Subcutaneous abdominal adipose tissue (tissue), 5 donors: ENCODE results near the gene OR10C1.
"Not testable (repeated sequence)": the region's sequence is repeated elsewhere in the genome, so short reads cannot be mapped to it uniquely, and the experiment has no call there.

Source experiments
- H3K27ac ChIP-seq: one replicate; pipeline ENCODE4 v1.7.0; 2013; ENCODE audit warnings: low read depth, mild to moderate bottlenecking, inconsistent platforms, low read length, moderate library complexity
- H3K27me3 ChIP-seq, 5 donors: one replicate each; pipeline ENCODE4 v1.7.0; 2013; ENCODE audit warnings: low read length in 5 of 5, inconsistent platforms in 1 of 5; ENCODE audit not compliant: control insufficient read depth in 5 of 5, insufficient read depth in 4 of 5
- H3K36me3 ChIP-seq, 5 donors: one replicate each; pipeline ENCODE4 v1.7.0; 2013; ENCODE audit warnings: low read length in 5 of 5; ENCODE audit not compliant: control insufficient read depth in 5 of 5, insufficient read depth in 5 of 5
- H3K4me1 ChIP-seq, 5 donors: one replicate each; pipeline ENCODE4 v1.7.0; 2013; ENCODE audit warnings: low read length in 5 of 5, mild to moderate bottlenecking in 3 of 5, moderate library complexity in 1 of 5; ENCODE audit not compliant: control insufficient read depth in 5 of 5, insufficient read depth in 5 of 5
- H3K4me3 ChIP-seq, 5 donors: one replicate each; pipeline ENCODE4 v1.7.0; 2013; ENCODE audit warnings: low read length in 5 of 5, low read depth in 1 of 5
- H3K9ac ChIP-seq, 5 donors: one replicate each; pipeline ENCODE4 v1.7.0; 2013; ENCODE audit warnings: low read length in 5 of 5, mild to moderate bottlenecking in 4 of 5, moderate library complexity in 3 of 5
- H3K9me3 ChIP-seq, 5 donors: one replicate each; pipeline ENCODE4 v1.7.0; 2013; ENCODE audit warnings: low read length in 5 of 5; ENCODE audit not compliant: control insufficient read depth in 5 of 5
- donor health status: healthy.
- donor health status: healthy.
- donor health status: healthy.
- donor health status: healthy.
- donor health status: healthy.

OR10C1 gene

GRCh38 chr6:29439006-29439405, at the start of gene OR10C1:
TSS of gene OR10C1 (plus strand) at chr6:29439306. CDS start at chr6:29440016, 710 bp downstream.
- Histone ChIP-seq H3K4me3 (no peak within 1 kb of the TSS), H3K9me3 (peaks cover 0 to 2% (median 0%) of the 10 kb centered on the region in 5 donors), H3K27me3 (peaks cover 0 to 3% (median 0%) of the 10 kb centered on the region in 5 donors), H3K4me1 (no peaks in the 10 kb centered on the region), H3K36me3 (no peaks in the 10 kb centered on the region), H3K27ac (no peak within 1 kb of the TSS), H3K9ac (no peak within 1 kb of the TSS)

GRCh38 chr6:29395331-29395730, 43.8 kb upstream of the OR10C1 start, which contains the start of gene OR12D2:
TSS of gene OR12D2 (plus strand) at chr6:29395631. CDS start at chr6:29396700, 1,069 bp downstream.
- H3K9me3 ChIP-seq: no peaks in the 10 kb centered on the region
- H3K9ac ChIP-seq: no peak within 1 kb of the TSS
- H3K4me3 ChIP-seq: no peak within 1 kb of the TSS
- H3K36me3 ChIP-seq: no peaks in the 10 kb centered on the region
- peaks cover 0 to 5% (median 0%) of the 10 kb centered on the region in 5 donors for H3K27me3 ChIP-seq
- H3K4me1 ChIP-seq: no peaks in the 10 kb centered on the region
- no peak within 1 kb of the TSS for H3K27ac ChIP-seq

- Histone ChIP-seq H3K9ac (no peak overlapping the region), H3K9me3 (no peaks in the 10 kb centered on the region), H3K4me3 (no peak overlapping the region), H3K27ac (no peak overlapping the region), H3K27me3 (no peaks in the 10 kb centered on the region), H3K36me3 (no peaks in the 10 kb centered on the region), H3K4me1 (no peaks in the 10 kb centered on the region)
These were observed 39.6 kb upstream of the OR10C1 start for GRCh38 chr6:29399525-29399924.

GRCh38 chr6:29403801-29404200, 35.3 kb upstream of the OR10C1 start:
- Histone ChIP-seq H3K9me3 (peaks cover 0 to 2% (median 0%) of the 10 kb centered on the region in 5 donors), H3K27me3 (no peaks in the 10 kb centered on the region), H3K36me3 (no peaks in the 10 kb centered on the region), H3K9ac (no peak overlapping the region), H3K4me3 (no peak overlapping the region), H3K4me1 (no peaks in the 10 kb centered on the region), H3K27ac (no peak overlapping the region)

- Histone ChIP-seq H3K36me3 (no peaks in the 10 kb centered on the region), H3K27ac (no peak within 1 kb of the TSS), H3K9me3 (peaks cover 0 to 5% (median 2%) of the 10 kb centered on the region in 5 donors), H3K9ac (no peak within 1 kb of the TSS), H3K27me3 (no peaks in the 10 kb centered on the region), H3K4me3 (no peak within 1 kb of the TSS), H3K4me1 (no peaks in the 10 kb centered on the region)
These were observed 24.5 kb upstream of the OR10C1 start, which contains the start of gene OR12D1 for GRCh38 chr6:29414588-29414987. TSS of gene OR12D1 (plus strand) at chr6:29414928.

- Histone ChIP-seq H3K4me3 (no peak overlapping the region), H3K36me3 (no peaks in the 10 kb centered on the region), H3K9me3 (peaks cover 0 to 2% (median 0%) of the 10 kb centered on the region in 5 donors), H3K27me3 (no peaks in the 10 kb centered on the region), H3K9ac (no peak overlapping the region), H3K27ac (no peak overlapping the region), H3K4me1 (no peaks in the 10 kb centered on the region)
These were observed 19.6 kb upstream of the OR10C1 start for GRCh38 chr6:29419516-29419915.

- Histone ChIP-seq H3K9me3 (peaks cover 0 to 2% (median 0%) of the 10 kb centered on the region in 5 donors), H3K27me3 (no peaks in the 10 kb centered on the region), H3K27ac (no peak overlapping the region), H3K36me3 (no peaks in the 10 kb centered on the region), H3K4me1 (no peaks in the 10 kb centered on the region), H3K4me3 (no peak overlapping the region), H3K9ac (no peak overlapping the region)
These were observed 14.9 kb upstream of the OR10C1 start for GRCh38 chr6:29424168-29424567.

- Histone ChIP-seq H3K36me3 (no peaks in the 10 kb centered on the region), H3K4me1 (no peaks in the 10 kb centered on the region), H3K9ac (no peak overlapping the region), H3K27me3 (no peaks in the 10 kb centered on the region), H3K4me3 (no peak overlapping the region), H3K9me3 (peaks cover 0 to 2% (median 0%) of the 10 kb centered on the region in 5 donors), H3K27ac (no peak overlapping the region)
These were observed 14.5 kb upstream of the OR10C1 start for GRCh38 chr6:29424575-29424974.

GRCh38 chr6:29425075-29425474, 14.0 kb upstream of the OR10C1 start:
- Histone ChIP-seq H3K27me3 (no peaks in the 10 kb centered on the region), H3K4me1 (no peaks in the 10 kb centered on the region), H3K9ac (no peak overlapping the region), H3K4me3 (no peak overlapping the region), H3K27ac (no peak overlapping the region), H3K36me3 (no peaks in the 10 kb centered on the region), H3K9me3 (peaks cover 0 to 2% (median 0%) of the 10 kb centered on the region in 5 donors)

- Histone ChIP-seq H3K4me1 (no peaks in the 10 kb centered on the region), H3K36me3 (no peaks in the 10 kb centered on the region), H3K27me3 (no peaks in the 10 kb centered on the region), H3K27ac (no peak overlapping the region), H3K9me3 (no peaks in the 10 kb centered on the region), H3K9ac (no peak overlapping the region), H3K4me3 (no peak overlapping the region)
These were observed 12.5 kb upstream of the OR10C1 start for GRCh38 chr6:29426654-29427053.

- H3K27ac ChIP-seq, H3K36me3 ChIP-seq, H3K4me1 ChIP-seq, H3K9ac ChIP-seq, H3K4me3 ChIP-seq, H3K9me3 ChIP-seq, H3K27me3 ChIP-seq: not testable (repeated sequence)
These were observed 2.4 kb upstream of the OR10C1 start for GRCh38 chr6:29436730-29437129.
